CD4-positive, alpha-beta T cell treated with Interferon gamma for 1 hour (primary cell): Measurements from ENCODE around the gene UACA.
"Not testable (repeated sequence)": the region's sequence is repeated elsewhere in the genome, so short reads cannot be mapped to it uniquely, and the experiment has no call there.

Source experiments
- DNase-seq: peaks from one replicate; pipeline ENCODE4 v3.0.0-alpha.2; 2020

UACA gene

GRCh38 chr15:70616311-70616756, 147.0 kb downstream of the UACA start:
- DNase-seq: not testable (repeated sequence)

GRCh38 chr15:70615435-70616310, 147.7 kb downstream of the UACA start:
- no peak for DNase-seq

GRCh38 chr15:70614221-70614620, 149.1 kb downstream of the UACA start:
- no peak for DNase-seq

GRCh38 chr15:70613271-70613670, 150.1 kb downstream of the UACA start:
- no peak for DNase-seq

GRCh38 chr15:70611286-70611685, 152.1 kb downstream of the UACA start:
- no peak for DNase-seq

- DNase-seq: no peak
These were observed 152.8 kb downstream of the UACA start for GRCh38 chr15:70610541-70610940.

GRCh38 chr15:70609889-70610288, 153.5 kb downstream of the UACA start:
- DNase-seq: no peak

GRCh38 chr15:70608144-70608543, 155.2 kb downstream of the UACA start:
- DNase-seq: no peak

GRCh38 chr15:70605606-70606410, 157.6 kb downstream of the UACA start:
- DNase-seq: no peak

GRCh38 chr15:70604666-70605315, 158.6 kb downstream of the UACA start:
- no peak for DNase-seq
